ENCODE measurements around the gene SRSF12. TPM values are rescaled to one million over a fixed set of nuclear protein-coding genes. Genes with fewer than 3 reads are reported as not detected.

The SRSF12 gene
- total RNA-seq, 1 donor from 2014 or later, result 3.7 TPM

DNA sequence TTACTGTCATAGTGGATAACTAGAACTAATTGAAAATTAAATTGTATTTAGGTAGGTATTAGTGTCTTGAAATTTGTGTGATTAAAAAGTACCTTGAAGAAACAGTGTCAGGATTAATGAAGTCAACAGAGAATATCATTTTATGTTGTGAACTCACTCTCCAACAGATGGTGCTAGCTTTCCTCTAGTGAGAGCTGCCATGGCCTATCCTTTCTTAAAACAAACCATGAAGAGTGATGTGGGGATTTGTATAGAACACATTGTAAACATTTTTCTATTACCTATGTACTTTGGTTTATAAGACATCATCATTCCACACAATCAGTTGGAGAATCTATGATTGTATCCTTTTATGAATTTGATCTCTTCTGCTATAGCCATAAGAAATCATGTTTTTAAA lies 4.8 kb upstream of the SRSF12 start:
- no peaks in the 10 kb centered on the region for H3K27me3 Mint-ChIP-seq (ENCODE audit: unreplicated experiment)
- no peak for DNase-seq (ENCODE audit: extremely low spot score, unreplicated experiment)
- no peak overlapping the region for H3K4me3 Mint-ChIP-seq (ENCODE audit: unreplicated experiment)
- no peaks in the 10 kb centered on the region for H3K4me1 Mint-ChIP-seq (ENCODE audit: unreplicated experiment)
- TF ChIP-seq, protein P1, sequence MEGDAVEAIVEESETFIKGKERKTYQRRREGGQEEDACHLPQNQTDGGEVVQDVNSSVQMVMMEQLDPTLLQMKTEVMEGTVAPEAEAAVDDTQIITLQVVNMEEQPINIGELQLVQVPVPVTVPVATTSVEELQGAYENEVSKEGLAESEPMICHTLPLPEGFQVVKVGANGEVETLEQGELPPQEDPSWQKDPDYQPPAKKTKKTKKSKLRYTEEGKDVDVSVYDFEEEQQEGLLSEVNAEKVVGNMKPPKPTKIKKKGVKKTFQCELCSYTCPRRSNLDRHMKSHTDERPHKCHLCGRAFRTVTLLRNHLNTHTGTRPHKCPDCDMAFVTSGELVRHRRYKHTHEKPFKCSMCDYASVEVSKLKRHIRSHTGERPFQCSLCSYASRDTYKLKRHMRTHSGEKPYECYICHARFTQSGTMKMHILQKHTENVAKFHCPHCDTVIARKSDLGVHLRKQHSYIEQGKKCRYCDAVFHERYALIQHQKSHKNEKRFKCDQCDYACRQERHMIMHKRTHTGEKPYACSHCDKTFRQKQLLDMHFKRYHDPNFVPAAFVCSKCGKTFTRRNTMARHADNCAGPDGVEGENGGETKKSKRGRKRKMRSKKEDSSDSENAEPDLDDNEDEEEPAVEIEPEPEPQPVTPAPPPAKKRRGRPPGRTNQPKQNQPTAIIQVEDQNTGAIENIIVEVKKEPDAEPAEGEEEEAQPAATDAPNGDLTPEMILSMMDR (IDR thresholded peaks at IDR 0.05), result peak; percentile 80
- no peaks in the 10 kb centered on the region for H3K36me3 Mint-ChIP-seq (ENCODE audit: unreplicated experiment)
- H3K27ac Mint-ChIP-seq (ENCODE audit: unreplicated experiment), result no peak overlapping the region
- H3K9me3 Mint-ChIP-seq (ENCODE audit: unreplicated experiment), result no peaks in the 10 kb centered on the region

DNA sequence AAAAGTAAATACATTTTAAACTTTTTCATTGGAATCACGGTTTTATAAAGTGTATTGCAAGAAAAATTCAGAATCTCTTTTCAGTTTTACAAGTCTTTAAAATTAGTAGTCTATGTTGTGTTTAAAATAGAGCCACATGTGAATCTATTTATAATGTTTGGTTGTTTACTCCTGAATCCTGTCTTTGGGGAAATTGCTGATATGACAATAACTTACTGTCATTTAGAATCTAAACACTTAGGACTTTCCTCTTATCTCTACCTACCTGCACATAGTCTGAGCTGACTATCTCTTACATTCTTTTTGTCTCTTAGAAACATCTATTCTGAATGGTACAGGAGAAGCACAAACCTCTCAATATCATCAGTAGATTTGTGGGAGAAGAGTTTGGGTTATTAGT lies 4.1 kb upstream of the SRSF12 start:
- Mint-ChIP-seq H3K4me1 (ENCODE audit: unreplicated experiment) (peaks cover 3% of the 10 kb centered on the region), H3K27me3 (ENCODE audit: unreplicated experiment) (no peaks in the 10 kb centered on the region), H3K9me3 (ENCODE audit: unreplicated experiment) (no peaks in the 10 kb centered on the region), H3K4me3 (ENCODE audit: unreplicated experiment) (no peak overlapping the region), H3K36me3 (ENCODE audit: unreplicated experiment) (no peaks in the 10 kb centered on the region), H3K27ac (ENCODE audit: unreplicated experiment) (no peak overlapping the region)
- DNase-seq (ENCODE audit: extremely low spot score, unreplicated experiment), result no peak
- TF ChIP-seq, protein P1 (IDR thresholded peaks at IDR 0.05), result no peak

DNA sequence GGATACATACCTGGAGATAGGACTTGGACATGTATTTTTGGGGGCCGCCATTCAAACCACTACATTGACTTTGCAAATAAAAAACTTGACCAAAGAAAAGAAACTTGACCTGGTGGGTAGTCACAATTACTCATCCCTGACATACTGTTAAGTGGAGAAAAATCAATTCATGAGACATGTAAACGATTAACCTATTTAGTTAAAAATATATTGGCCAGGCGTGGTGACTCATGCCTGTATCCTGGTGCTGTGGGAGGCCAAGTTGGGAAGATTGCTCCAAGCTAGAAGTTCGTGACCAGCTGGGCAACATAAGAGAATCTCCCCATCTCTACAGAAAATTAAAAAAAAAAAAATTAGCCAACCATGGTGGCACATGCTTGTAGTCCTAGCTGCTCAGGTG lies 2.5 kb upstream of the SRSF12 start:
- peaks cover 6% of the 10 kb centered on the region for H3K4me1 Mint-ChIP-seq (ENCODE audit: unreplicated experiment)
- no peak for DNase-seq (ENCODE audit: extremely low spot score, unreplicated experiment)
- no peaks in the 10 kb centered on the region for H3K27me3 Mint-ChIP-seq (ENCODE audit: unreplicated experiment)
- no peak overlapping the region for H3K27ac Mint-ChIP-seq (ENCODE audit: unreplicated experiment)
- TF ChIP-seq, protein P1 (IDR thresholded peaks at IDR 0.05), result no peak
- no peaks in the 10 kb centered on the region for H3K36me3 Mint-ChIP-seq (ENCODE audit: unreplicated experiment)
- H3K4me3 Mint-ChIP-seq (ENCODE audit: unreplicated experiment), result no peak overlapping the region
- H3K9me3 Mint-ChIP-seq (ENCODE audit: unreplicated experiment), result no peaks in the 10 kb centered on the region

DNA sequence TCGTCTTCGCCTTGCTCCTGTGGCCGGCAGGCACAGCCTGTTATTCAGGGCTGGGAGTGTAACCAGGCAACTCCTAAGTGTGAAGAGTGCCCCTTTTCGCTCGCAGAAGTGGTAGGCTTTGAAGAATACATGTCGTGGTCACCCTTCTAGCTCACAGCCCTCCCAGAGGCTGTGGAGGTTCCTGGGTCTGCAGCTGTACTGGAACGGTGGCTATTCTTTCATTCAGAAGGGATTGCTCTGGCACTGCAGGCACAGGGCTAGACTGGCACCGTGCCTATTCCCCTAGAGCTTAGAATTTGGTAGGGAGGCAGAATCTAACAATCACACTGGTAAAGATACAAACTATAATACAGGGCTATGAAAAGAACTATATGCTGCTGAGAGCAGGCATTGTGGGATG lies 1.1 kb upstream of the SRSF12 start:
- peaks cover 6% of the 10 kb centered on the region for H3K4me1 Mint-ChIP-seq (ENCODE audit: unreplicated experiment)
- TF ChIP-seq, protein P1 (IDR thresholded peaks at IDR 0.05), result no peak
- no peaks in the 10 kb centered on the region for H3K36me3 Mint-ChIP-seq (ENCODE audit: unreplicated experiment)
- no peak overlapping the region for H3K27ac Mint-ChIP-seq (ENCODE audit: unreplicated experiment)
- no peaks in the 10 kb centered on the region for H3K27me3 Mint-ChIP-seq (ENCODE audit: unreplicated experiment)
- H3K4me3 Mint-ChIP-seq (ENCODE audit: unreplicated experiment), result peak overlapping the region; percentile 59
- H3K9me3 Mint-ChIP-seq (ENCODE audit: unreplicated experiment), result no peaks in the 10 kb centered on the region
- DNase-seq (ENCODE audit: extremely low spot score, unreplicated experiment), result no peak

DNA sequence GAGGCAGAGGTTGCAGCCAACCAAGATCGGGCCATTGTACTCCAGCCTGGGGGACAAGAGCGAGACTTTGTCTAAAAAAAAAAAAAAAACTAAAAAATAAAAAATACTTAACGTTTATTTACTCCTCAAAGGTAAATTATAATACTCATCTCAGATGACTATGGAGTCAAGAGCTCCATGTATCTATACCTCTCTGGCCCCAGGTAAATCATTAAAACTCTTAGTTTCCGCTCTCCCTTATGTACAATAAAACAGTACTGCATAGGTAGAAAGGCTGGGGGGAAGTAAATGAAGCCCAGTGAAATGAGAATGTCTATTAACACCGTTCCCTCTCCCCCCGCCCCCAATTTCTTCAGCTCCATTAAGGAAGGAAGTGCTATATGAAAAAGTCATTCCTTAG lies 1.2 kb downstream of the SRSF12 start:
- no peaks in the 10 kb centered on the region for H3K9me3 Mint-ChIP-seq (ENCODE audit: unreplicated experiment)
- peak overlapping the region; percentile 83 for H3K4me3 Mint-ChIP-seq (ENCODE audit: unreplicated experiment)
- no peak for DNase-seq (ENCODE audit: extremely low spot score, unreplicated experiment)
- H3K36me3 Mint-ChIP-seq (ENCODE audit: unreplicated experiment), result no peaks in the 10 kb centered on the region
- peaks cover 6% of the 10 kb centered on the region for H3K4me1 Mint-ChIP-seq (ENCODE audit: unreplicated experiment)
- no peaks in the 10 kb centered on the region for H3K27me3 Mint-ChIP-seq (ENCODE audit: unreplicated experiment)
- no peak overlapping the region for H3K27ac Mint-ChIP-seq (ENCODE audit: unreplicated experiment)
- TF ChIP-seq, protein P1 (IDR thresholded peaks at IDR 0.05), result no peak

All from osteocyte (in vitro differentiated cells).